Upper lobe of left lung (tissue), 4 donors: Measurements from ENCODE around the gene MYBPHL.

Experiments
- EP300 ChIP-seq, 4 donors: sonication (generic); formaldehyde crosslinking; IDR thresholded peaks; one replicate each; pipeline ENCODE4 v1.5.1; 2017; ENCODE audit warnings: antibody characterized with exemption in 4 of 4, control low read depth in 2 of 4
- POLR2A ChIP-seq, 4 donors: fragments of 450-650 bp; IDR thresholded peaks; one replicate each; pipeline ENCODE4 v1.5.1; 2016 to 2017; ENCODE audit warnings: antibody characterized with exemption in 4 of 4, mild to moderate bottlenecking in 2 of 4
- POLR2AphosphoS5 ChIP-seq, 2 donors: sonication (generic); formaldehyde crosslinking; IDR thresholded peaks; one replicate each; pipeline ENCODE4 v1.5.1; 2017; ENCODE audit warnings: antibody characterized with exemption in 2 of 2
- TF ChIP-seq, protein P1 (sequence below), 6 experiments: fragments of 450-650 bp in 4 of 6; fragments of 200-600 bp in 2 of 6; sonication (generic) in 2 of 6; IDR thresholded peaks; one replicate each; pipeline ENCODE4 v1.5.1; 2016 to 2019; ENCODE audit warnings: antibody characterized with exemption in 6 of 6

DNA sequence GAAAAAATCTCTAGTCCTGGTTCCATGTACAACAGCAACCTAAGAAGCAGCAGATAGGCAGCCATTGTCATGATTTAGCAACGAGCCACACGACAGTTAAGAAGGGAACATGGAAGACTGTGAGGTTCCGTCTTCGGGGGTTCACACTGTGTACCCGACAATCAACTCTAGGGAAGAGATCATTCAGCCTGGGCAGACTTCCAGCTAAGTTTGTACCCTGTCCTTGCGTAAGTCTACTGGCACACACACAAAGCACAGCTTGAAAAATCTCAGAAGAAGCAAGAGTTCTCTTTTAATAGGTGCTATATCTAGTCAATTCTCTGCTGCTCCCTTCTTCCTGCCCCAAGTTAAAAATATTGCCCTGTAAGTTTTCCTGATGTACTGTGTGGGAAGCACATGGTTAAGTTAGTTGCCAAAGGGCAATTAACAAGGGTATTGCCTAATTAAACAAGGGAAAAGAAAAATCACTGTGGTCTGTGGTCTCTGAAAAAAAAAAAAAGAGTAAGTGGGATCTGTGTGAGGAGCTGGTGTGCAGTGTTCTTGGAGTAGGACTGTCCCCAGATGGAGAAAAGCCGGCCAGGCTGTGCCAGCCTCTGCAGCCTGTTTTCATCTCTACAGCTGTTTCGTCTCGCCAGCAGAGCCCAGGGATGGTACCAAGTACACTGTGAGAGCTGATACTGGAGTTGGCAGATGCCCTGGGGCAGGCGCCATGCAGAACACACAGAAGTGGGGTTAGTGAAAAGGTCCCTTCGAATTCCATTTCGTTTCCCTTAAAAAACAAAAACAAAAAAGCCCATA is 6.4 kb upstream of the MYBPHL start:
- TF ChIP-seq, protein P1, sequence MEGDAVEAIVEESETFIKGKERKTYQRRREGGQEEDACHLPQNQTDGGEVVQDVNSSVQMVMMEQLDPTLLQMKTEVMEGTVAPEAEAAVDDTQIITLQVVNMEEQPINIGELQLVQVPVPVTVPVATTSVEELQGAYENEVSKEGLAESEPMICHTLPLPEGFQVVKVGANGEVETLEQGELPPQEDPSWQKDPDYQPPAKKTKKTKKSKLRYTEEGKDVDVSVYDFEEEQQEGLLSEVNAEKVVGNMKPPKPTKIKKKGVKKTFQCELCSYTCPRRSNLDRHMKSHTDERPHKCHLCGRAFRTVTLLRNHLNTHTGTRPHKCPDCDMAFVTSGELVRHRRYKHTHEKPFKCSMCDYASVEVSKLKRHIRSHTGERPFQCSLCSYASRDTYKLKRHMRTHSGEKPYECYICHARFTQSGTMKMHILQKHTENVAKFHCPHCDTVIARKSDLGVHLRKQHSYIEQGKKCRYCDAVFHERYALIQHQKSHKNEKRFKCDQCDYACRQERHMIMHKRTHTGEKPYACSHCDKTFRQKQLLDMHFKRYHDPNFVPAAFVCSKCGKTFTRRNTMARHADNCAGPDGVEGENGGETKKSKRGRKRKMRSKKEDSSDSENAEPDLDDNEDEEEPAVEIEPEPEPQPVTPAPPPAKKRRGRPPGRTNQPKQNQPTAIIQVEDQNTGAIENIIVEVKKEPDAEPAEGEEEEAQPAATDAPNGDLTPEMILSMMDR (IDR thresholded peaks at IDR 0.05), result no peak
- no peak for TF ChIP-seq POLR2AphosphoS5 (IDR thresholded peaks at IDR 0.05)
- TF ChIP-seq POLR2A (IDR thresholded peaks at IDR 0.05), result no peak
- TF ChIP-seq EP300 (IDR thresholded peaks at IDR 0.05), result no peak
